ENCODE measurements around the gene OR8B12.

DNA sequence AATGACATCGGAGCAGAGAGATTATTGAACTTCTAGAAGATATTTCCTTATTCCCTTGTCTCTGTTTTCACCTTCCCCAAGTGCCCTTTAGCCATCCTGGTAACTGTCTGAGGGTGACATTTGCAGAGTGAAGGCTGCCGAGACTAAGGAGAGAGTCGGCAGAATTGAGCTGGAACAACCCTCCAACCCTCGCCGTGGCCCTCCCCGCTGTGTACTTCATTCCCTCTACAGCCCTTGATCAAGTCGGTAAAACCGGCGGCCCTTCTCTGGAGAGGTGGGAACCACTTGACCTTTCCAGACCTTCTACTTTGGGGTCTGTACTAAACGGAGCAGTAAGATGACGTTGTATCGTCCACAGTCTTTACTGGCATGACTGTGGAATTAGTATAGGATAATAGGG, 26.1 kb downstream of the OR8B12 start:
- TF ChIP-seq EZH2 (IDR thresholded peaks at IDR 0.05; ENCODE audit: borderline replicate concordance, low read length) (no peak), CTCF (IDR thresholded peaks at IDR 0.05; ENCODE audit: low read length) (no peak)
